Cardiac fibroblast (primary cell): Measurements from ENCODE around the gene THSD7A.

Source experiments
- DNase-seq, 2 donors: peaks; one replicate each; pipeline versions ENCODE4 v3.0.0 to v3.0.0-alpha.2; 2010; ENCODE audit warnings: low read depth in 2 of 2
- H3K4me3 ChIP-seq, 2 donors: replicated peaks in 1 of 2; 1 replicate in 1 of 2; 2 replicates in 1 of 2; pipeline ENCODE4 v1.5.1; 2011; ENCODE audit warnings: low read depth in 2 of 2, low read length in 2 of 2, mild to moderate bottlenecking in 2 of 2, moderate library complexity in 1 of 2
- TF ChIP-seq, protein P1 (sequence below): IDR thresholded peaks from one replicate; pipeline ENCODE4 v1.5.1; 2011; ENCODE audit warnings: low read depth, mild to moderate bottlenecking, low read length, inconsistent platforms

THSD7A gene

DNA sequence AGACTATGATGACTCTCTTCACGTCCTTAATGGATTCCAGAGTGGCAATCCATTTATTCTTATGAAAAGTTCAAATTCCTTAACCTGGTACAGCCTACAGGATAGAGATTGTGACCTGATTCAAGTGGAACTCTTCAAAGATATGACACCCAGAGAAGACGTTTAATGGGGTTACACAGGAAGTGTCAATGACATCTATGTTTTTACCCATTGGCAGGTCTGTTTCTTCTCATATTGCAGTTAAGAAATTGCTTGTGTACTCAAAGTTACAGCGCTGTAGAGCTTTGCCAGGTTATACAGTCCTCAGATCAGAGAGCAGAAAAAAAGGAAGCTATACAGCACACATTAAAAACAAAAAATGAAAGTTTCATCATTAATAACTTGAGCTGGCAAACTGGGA, 367.4 kb downstream of the THSD7A start:
- H3K4me3 ChIP-seq = no peak overlapping the region
- DNase-seq = no peak
- TF ChIP-seq, protein P1, sequence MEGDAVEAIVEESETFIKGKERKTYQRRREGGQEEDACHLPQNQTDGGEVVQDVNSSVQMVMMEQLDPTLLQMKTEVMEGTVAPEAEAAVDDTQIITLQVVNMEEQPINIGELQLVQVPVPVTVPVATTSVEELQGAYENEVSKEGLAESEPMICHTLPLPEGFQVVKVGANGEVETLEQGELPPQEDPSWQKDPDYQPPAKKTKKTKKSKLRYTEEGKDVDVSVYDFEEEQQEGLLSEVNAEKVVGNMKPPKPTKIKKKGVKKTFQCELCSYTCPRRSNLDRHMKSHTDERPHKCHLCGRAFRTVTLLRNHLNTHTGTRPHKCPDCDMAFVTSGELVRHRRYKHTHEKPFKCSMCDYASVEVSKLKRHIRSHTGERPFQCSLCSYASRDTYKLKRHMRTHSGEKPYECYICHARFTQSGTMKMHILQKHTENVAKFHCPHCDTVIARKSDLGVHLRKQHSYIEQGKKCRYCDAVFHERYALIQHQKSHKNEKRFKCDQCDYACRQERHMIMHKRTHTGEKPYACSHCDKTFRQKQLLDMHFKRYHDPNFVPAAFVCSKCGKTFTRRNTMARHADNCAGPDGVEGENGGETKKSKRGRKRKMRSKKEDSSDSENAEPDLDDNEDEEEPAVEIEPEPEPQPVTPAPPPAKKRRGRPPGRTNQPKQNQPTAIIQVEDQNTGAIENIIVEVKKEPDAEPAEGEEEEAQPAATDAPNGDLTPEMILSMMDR = no peak

DNA sequence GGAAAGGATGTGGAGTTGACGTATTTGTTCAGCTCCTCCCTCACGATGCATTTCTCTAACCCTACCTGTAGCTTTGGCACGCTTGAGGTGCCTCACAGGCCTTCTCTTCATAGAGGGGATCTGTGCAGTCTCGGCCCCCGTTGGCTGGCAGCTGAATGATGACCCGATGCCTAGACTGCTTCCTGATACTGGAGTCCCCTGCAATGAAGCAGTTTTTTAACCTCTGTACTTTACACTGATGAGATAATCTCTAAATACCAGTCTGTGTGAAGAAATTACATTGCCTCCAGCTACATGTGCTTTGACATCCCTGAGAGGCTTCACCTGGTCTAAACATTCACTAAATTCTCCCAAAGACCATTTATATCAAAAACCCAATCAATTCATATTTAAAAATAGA, 370.1 kb downstream of the THSD7A start:
- no peak for DNase-seq
- H3K4me3 ChIP-seq = no peak overlapping the region
- TF ChIP-seq, protein P1 = no peak

DNA sequence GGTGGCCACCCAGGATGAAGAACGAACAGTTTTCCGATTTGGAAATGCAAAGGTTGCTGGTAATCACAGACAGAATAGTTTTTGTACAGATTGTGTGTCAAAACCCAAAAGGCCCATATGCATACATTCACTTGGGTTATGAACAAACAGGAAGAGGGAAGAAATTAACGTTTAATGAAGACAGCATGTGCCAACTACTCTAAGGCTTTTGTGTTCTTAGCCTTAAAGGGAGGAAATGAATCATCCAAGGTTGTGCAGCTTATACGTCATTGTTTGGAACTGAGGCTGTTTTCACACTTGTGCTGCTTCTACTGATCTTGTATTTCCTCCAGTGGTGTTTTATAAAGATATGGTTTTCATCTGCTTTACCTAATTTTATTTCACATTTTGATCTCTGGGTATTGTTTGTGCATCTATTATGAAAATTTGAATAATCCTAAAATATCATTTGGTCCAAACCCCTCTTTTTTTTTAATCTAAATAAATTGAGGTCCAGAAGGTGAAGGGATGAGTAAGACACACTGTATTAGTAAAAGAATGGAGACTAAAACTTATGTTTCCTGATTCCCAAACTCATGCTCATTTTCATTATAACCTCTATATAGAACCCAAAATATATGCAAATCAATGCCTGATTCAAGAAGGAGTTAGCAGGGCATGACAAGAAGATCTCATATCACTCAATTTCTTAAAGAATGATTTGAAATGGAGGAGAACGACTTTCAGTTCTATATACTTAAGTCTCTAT, 373.1 kb downstream of the THSD7A start:
- TF ChIP-seq, protein P1 = no peak
- peak; percentile 92 for DNase-seq
- H3K4me3 ChIP-seq = no peak overlapping the region

DNA sequence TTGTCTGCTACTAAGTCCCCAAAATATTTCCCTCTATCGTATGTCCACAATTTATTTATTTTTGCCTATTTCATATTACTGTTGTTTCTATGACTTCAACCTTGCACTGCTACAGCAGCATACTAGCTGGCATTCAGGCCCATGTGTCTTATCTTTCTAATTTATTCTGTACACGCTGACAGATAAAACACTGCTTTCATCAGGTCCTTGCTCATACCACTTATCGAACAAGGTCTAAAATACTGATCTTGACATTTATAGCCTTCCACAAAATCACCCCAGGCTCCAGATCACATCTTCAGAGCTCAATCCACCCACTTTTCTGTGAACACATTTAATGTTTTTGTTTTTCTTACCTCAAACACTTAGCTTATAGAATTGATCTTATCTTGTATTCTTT, 374.6 kb downstream of the THSD7A start:
- no peak overlapping the region for H3K4me3 ChIP-seq
- no peak for DNase-seq
- TF ChIP-seq, protein P1 = no peak

DNA sequence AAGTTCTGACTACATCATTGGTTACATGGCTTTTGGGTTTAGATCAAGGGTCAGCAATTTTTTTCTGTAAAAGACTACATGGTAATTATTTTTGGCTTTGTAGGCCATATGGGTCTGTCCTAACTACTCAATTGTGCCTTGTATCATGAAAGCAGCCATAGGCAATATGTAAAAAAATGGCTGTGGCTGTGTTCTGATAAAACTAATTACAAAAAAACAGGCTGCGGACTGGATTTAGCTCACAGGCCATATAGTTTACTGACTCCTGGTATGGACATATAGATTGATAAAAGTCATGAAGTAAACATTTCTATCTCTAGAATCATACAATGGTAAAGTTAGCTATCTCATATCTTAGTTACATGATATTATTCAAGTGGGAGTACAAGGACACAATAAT, 375.4 kb downstream of the THSD7A start:
- H3K4me3 ChIP-seq = no peak overlapping the region
- TF ChIP-seq, protein P1 = no peak
- no peak for DNase-seq

DNA sequence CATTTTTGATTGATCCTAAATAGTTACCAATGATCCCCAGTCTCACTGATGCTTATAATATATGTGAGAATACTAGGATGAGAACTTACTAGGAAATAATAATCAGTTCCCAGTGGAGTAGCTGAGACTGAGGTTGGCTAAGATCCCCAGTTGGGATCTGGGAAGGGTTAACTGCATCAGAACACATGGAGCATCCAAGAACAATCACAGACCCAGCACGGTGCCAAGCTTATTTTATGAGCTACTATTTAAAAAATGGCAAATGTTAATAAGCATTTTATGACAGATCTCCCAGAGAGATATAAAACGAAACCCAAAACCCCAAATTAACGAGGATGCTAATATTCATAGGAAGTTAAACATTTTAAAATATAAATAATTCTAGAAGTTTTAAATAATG, 379.5 kb downstream of the THSD7A start:
- TF ChIP-seq, protein P1 = no peak
- no peak for DNase-seq
- no peak overlapping the region for H3K4me3 ChIP-seq

DNA sequence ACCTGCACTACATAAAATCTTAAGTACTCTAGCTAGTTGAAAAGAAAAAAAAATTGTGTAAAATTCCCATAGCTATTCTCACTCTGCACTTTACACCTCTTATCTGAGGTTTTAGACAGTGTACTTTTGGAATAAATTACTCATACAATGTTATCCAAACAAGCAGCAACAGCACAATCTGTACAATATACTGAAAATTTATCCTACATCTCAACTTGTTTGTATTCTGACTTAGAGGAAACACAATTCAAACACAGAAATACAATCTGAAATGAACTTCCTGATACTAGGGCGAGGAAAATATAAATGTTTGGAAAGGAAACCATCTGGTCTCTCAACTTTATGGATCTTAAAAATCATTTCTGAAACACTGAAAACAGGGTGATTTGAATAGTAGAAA, 381.7 kb downstream of the THSD7A start:
- H3K4me3 ChIP-seq = no peak overlapping the region
- TF ChIP-seq, protein P1 = no peak
- peak; percentile 21 to 56 for DNase-seq
